ENCODE data around the gene LDLRAP1.
"Not testable (repeated sequence)": the region's sequence is repeated elsewhere in the genome, so short reads cannot be mapped to it uniquely, and the experiment has no call there.

LDLRAP1 gene

DNA sequence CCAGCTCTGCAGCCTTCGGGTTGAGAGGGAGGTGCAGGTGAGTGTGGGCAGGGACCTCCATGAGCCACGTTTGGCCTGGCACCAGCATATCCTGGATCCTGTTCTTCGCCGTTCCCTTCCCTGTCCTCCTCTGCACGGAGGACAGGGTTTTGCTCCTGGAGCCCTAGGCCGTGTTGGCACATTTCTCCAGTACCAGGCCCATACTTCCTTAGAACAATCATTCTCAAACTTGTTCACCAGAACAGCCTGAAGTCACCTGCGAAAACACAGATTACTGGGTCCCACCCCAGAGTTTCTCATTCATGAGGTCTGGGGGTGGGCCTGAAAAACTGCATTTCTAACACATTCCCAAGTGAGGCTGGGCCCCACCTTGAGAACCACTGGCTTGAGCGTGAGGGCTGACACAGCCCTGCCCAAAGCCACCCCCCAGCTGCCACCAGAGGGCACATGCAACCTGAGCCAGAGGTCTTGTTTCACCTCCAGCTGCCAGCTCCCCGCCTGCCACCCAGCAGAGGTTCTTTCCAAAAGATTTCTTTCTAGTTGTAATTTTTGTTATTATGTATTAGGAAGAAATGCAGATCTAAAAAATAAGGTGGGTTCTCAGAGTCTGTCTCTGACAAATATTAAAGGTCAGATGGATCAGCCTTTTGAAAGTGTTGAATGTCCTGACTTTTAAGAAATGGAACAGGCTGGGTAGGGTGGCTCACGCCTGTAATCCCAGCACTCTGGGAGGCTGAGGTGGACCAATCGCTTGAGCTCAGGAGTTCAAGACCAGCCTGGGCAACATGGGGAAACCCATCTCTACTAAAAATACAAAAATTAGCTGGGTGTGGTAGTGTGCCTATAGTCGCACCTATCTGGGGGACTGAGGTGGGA is 39.6 kb upstream of the LDLRAP1 start:
- ChIA-PET POLR2A (no interaction called here), CTCF (interaction anchor here (0.7 to 5.6 kb wide), 5 partner anchors 16 to 306 kb away, joined by 3 to 32 read pairs (median 7); no protein-coding TSS in a partner anchor)
- DNase-seq (ENCODE audit: extremely low spot score) = no peak
- TF ChIP-seq, protein P1, sequence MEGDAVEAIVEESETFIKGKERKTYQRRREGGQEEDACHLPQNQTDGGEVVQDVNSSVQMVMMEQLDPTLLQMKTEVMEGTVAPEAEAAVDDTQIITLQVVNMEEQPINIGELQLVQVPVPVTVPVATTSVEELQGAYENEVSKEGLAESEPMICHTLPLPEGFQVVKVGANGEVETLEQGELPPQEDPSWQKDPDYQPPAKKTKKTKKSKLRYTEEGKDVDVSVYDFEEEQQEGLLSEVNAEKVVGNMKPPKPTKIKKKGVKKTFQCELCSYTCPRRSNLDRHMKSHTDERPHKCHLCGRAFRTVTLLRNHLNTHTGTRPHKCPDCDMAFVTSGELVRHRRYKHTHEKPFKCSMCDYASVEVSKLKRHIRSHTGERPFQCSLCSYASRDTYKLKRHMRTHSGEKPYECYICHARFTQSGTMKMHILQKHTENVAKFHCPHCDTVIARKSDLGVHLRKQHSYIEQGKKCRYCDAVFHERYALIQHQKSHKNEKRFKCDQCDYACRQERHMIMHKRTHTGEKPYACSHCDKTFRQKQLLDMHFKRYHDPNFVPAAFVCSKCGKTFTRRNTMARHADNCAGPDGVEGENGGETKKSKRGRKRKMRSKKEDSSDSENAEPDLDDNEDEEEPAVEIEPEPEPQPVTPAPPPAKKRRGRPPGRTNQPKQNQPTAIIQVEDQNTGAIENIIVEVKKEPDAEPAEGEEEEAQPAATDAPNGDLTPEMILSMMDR (IDR thresholded peaks at IDR 0.05; ENCODE audit: control extremely low read depth, extremely low read depth, low read depth, missing control alignments) = peak; percentile 41

DNA sequence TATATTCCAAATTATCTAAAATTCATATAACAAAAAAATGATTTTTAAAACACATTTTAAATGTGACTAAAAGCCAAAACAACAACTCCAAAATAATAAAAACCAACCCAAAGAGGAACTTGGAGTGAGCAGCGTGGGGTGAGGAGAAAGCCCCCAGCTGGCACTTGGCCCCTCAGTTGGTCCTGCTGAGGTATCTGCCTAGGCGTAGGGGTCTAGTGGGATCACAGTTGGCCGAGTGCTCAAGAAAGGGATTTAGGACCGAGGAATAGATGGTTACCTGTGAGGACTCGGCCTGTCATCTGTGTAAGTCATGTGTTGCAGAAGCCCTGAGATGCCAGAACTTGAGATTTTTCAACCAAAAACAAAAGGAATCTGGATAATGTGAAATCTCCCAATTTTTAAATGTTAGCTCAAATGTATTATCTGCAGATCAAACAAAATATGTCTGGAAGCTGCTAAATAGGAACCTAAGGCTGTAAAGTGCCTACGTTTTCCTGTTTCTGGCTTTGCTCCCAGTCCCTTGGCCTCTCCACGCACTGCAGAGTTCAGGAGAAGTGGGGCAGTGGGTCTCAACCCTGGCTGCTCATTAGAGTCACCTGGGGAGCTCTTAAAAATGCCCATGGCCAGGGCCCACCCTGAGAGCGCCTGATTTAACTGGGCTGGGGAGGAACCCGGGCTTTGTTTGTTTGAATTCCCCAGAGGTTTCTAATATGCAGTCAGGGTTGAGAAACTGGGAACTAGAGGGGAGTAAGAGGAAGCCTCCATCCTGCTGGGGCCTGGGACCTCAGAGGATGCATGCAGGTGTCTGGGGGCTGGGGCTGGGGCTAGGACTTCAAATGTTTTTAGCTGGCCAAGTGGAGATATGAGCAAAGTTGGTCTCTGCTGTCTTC is 38.5 kb upstream of the LDLRAP1 start:
- ChIA-PET CTCF (interaction anchor here (1.2 to 5.6 kb wide), 7 partner anchors 13 to 304 kb away, joined by 3 to 32 read pairs (median 4); no protein-coding TSS in a partner anchor), POLR2A (interaction anchor here (0.5 kb wide), 1 partner anchor 811 kb away, joined by 4 read pairs; no protein-coding TSS in a partner anchor)
- TF ChIP-seq, protein P1 (IDR thresholded peaks at IDR 0.05; ENCODE audit: control extremely low read depth, extremely low read depth, low read depth, missing control alignments) = no peak
- no peak for DNase-seq (ENCODE audit: extremely low spot score)

DNA sequence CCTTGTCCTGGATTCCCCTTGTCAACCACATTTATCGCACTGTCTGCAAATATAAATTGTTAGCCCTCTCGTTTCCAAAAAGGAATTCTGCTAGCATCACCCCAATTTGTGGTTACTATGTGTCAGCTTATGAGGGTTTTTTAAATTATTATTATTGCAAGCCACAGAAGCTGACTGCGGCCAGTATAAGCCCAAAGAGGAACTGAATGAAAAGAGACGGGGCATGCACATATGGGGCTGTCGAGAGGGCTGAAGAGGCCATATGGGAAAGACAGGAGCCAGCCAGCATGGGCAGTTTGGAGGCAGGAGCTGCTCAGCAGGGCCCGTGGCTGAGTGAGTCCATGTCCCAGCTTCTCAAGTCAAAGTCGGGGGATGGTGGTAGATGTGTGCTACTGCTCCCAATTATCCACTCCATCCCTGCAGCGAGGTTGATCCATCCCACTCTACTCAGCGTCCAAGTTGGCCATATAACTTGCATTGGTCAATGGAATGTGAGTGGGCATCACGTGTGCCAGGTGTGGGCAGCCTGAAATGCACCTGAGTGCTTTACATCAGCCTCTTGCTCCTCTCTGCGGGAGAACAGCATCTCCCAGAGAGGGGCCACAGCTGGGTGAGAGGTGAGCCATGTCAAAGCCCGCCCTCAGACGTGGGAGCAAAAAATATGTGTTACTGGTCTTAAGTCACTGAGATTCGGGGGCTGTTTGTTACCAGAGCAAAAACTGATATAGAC is 37.6 kb upstream of the LDLRAP1 start:
- CTCF ChIA-PET = interaction anchor here (1.2 to 5.6 kb wide), 5 partner anchors 14 to 43 kb away, joined by 3 to 32 read pairs (median 4); no protein-coding TSS in a partner anchor
- DNase-seq (ENCODE audit: extremely low spot score) = no peak
- TF ChIP-seq, protein P1 (IDR thresholded peaks at IDR 0.05; ENCODE audit: control extremely low read depth, extremely low read depth, low read depth, missing control alignments) = no peak
- POLR2A ChIA-PET = no interaction called here

DNA sequence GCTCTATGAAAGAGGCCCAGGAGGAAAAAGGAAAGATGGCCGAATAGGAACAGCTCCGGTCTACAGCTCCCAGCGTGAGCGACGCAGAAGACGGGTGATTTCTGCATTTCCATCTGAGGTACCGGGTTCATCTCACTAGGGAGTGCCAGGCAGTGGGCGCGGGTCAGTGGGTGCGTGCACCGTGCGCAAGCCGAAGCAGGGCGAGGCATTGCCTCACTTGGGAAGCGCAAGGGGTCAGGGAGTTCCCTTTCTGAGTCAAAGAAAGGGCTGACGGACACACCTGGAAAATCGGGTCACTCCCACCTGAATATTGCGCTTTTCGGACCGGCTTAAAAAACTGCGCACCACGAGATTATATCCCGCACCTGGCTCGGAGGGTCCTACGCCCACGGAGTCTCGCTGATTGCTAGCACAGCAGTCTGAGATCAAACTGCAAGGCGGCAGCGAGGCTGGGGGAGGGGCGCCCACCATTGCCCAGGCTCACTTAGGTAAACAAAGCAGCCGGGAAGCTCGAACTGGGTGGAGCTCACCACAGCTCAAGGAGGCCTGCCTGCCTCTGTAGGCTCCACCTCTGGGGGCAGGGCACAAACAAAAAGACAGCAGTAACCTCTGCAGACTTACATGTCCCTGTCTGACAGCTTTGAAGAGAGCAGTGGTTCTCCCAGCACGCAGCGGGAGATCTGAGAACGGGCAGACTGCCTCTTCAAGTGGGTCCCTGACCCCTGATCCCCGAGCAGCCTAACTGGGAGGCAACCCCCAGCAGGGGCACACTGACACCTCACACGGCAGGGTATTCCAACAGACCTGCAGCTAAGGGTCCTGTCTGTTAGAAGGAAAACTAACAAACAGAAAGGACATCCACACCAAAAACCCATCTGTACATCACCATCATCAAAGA is 36.6 kb upstream of the LDLRAP1 start:
- POLR2A ChIA-PET; DNase-seq (ENCODE audit: extremely low spot score): not testable (repeated sequence)
- CTCF ChIA-PET = interaction anchor here (2.7 kb wide), 1 partner anchor 20 kb away, joined by 10 read pairs; no protein-coding TSS in a partner anchor

DNA sequence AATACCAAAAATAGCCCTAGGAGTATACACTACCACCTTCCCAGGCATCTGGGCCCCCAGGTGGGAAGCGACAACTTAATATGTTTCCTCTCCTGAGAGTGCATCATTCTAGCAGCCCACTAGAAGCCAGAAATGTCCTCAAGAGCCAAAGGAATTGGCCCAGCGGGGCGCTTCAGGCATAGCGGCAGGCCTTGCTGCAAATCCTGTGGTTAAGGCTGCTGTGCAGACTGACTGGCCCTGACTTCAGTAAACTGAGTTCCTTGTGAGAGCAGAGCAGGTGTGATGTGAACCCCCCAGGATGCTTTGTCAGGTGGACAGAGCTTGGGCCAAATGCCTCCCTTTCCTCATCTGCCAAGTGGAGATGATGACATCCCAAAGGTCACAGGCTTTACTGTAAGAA is 29.7 kb upstream of the LDLRAP1 start:
- TF ChIP-seq, protein P1 (IDR thresholded peaks at IDR 0.05; ENCODE audit: control extremely low read depth, extremely low read depth, low read depth, missing control alignments) = no peak
- CTCF ChIA-PET = interaction anchor here (1.2 to 2.2 kb wide), 5 partner anchors 8 to 297 kb away, joined by 3 to 6 read pairs (median 4); no protein-coding TSS in a partner anchor
- DNase-seq (ENCODE audit: extremely low spot score) = no peak
- POLR2A ChIA-PET = no interaction called here

DNA sequence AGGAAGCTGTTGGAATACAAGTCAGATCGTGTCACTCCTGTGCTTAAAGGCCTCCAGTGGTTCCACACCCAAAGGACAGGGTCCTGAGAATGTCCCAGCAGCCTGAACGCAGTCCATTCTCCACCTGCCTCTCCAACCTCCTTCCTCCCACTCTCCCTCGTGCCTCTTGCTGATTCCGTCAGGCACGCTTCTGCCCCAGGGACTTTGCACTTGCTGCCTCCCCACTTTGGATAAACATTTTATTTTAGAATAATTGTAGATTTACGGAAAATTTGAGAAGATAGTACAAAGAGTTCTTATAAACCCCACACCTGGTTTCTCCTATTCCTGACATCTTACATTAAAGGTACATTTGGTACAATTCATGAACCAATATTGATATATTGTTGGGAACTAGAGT is 28.4 kb upstream of the LDLRAP1 start:
- no peak for DNase-seq (ENCODE audit: extremely low spot score)
- POLR2A ChIA-PET = no interaction called here
- TF ChIP-seq, protein P1 (IDR thresholded peaks at IDR 0.05; ENCODE audit: control extremely low read depth, extremely low read depth, low read depth, missing control alignments) = no peak
- CTCF ChIA-PET = interaction anchor here (2.2 kb wide), 1 partner anchor 296 kb away, joined by 4 read pairs; no protein-coding TSS in a partner anchor
